Astrocyte (in vitro differentiated cells and primary cell): ENCODE data around the gene CAMK1D. TPM values are rescaled to one million over a fixed set of nuclear protein-coding genes. Genes with fewer than 3 reads are reported as not detected.

Experiments
- DNase-seq: peaks from one replicate; pipeline ENCODE4 v3.0.0-alpha.2; 2010; ENCODE audit warnings: low read depth
- FAIRE-seq: peaks from 2 replicates; lab custom pipeline; 2011; peaks lifted over from hg19 to GRCh38; lab: Jason Lieb, UNC
- H2AFZ ChIP-seq: 2 replicates; pipeline ENCODE4 v1.6.0; 2012; ENCODE audit warnings: low read depth, low read length, inconsistent platforms
- H3K27ac ChIP-seq: 2 replicates; pipeline ENCODE4 v1.5.1; 2011; ENCODE audit warnings: low read depth, low read length, inconsistent platforms
- H3K27me3 ChIP-seq: 2 replicates; pipeline ENCODE4 v1.6.0; 2011; ENCODE audit warnings: low read length, inconsistent platforms; ENCODE audit not compliant: insufficient read depth
- H3K36me3 ChIP-seq: 2 replicates; pipeline ENCODE4 v1.5.1; 2011; ENCODE audit warnings: low read length, inconsistent platforms; ENCODE audit not compliant: insufficient read depth
- H3K4me1 ChIP-seq: 2 replicates; pipeline ENCODE4 v1.5.1; 2011; ENCODE audit warnings: low read length, inconsistent platforms; ENCODE audit not compliant: insufficient read depth
- H3K4me2 ChIP-seq: 2 replicates; pipeline ENCODE4 v1.6.0; 2012; ENCODE audit warnings: low read length, inconsistent platforms
- H3K4me3 ChIP-seq: 2 replicates; pipeline ENCODE4 v1.5.1; 2011; ENCODE audit warnings: low read depth, mild to moderate bottlenecking, low read length, inconsistent platforms; ENCODE audit not compliant: insufficient read depth
- H3K79me2 ChIP-seq: 2 replicates; pipeline ENCODE4 v1.6.0; 2012; ENCODE audit warnings: mild to moderate bottlenecking, low read length, inconsistent platforms; ENCODE audit not compliant: insufficient read depth
- H3K9ac ChIP-seq: 2 replicates; pipeline ENCODE4 v1.6.0; 2012; ENCODE audit warnings: mild to moderate bottlenecking, low read length, inconsistent platforms
- H3K9me3 ChIP-seq: 2 replicates; pipeline ENCODE4 v1.5.1; 2012; ENCODE audit warnings: low read depth, mild to moderate bottlenecking, low read length, inconsistent platforms; ENCODE audit not compliant: insufficient read depth
- H4K20me1 ChIP-seq: 2 replicates; pipeline ENCODE4 v1.6.0; 2012; ENCODE audit warnings: low read length, inconsistent platforms; ENCODE audit not compliant: insufficient read depth
- H3K27ac Mint-ChIP-seq: one replicate; pipeline ENCODE4 v1.8.0; 2021; ENCODE audit warnings: mild to moderate bottlenecking, mixed read lengths; ENCODE audit not compliant: unreplicated experiment
- H3K27me3 Mint-ChIP-seq: one replicate; pipeline ENCODE4 v1.8.0; 2021; ENCODE audit warnings: low read depth, mixed read lengths; ENCODE audit not compliant: unreplicated experiment
- H3K36me3 Mint-ChIP-seq: one replicate; pipeline ENCODE4 v1.8.0; 2021; ENCODE audit warnings: low read depth, mixed read lengths; ENCODE audit not compliant: unreplicated experiment
- H3K4me1 Mint-ChIP-seq: one replicate; pipeline ENCODE4 v1.8.0; 2021; ENCODE audit warnings: low read depth, mixed read lengths; ENCODE audit not compliant: unreplicated experiment
- H3K4me3 Mint-ChIP-seq: one replicate; pipeline ENCODE4 v1.8.0; 2021; ENCODE audit warnings: mild to moderate bottlenecking, moderate library complexity, mixed read lengths; ENCODE audit not compliant: unreplicated experiment
- H3K9me3 Mint-ChIP-seq: one replicate; pipeline ENCODE4 v1.8.0; 2021; ENCODE audit warnings: mild to moderate bottlenecking, mixed read lengths; ENCODE audit not compliant: unreplicated experiment
- EZH2 ChIP-seq: IDR thresholded peaks from 2 replicates; pipeline ENCODE4 v1.6.1; 2012; ENCODE audit warnings: mild to moderate bottlenecking, low read length, inconsistent platforms; ENCODE audit not compliant: insufficient read depth
- total RNA-seq: library from RNA; stranded (reverse); gene quantifications from 2 replicates; pipeline ENCODE4 v1.2.1, GENCODE V29; 2021
- TF ChIP-seq, protein P1 (sequence below): IDR thresholded peaks from 2 replicates; pipeline ENCODE4 v1.5.1; 2011; ENCODE audit warnings: low read depth, mild to moderate bottlenecking, inconsistent platforms, low read length, moderate library complexity; ENCODE audit not compliant: insufficient read depth

Gene CAMK1D
- total RNA-seq, 1 donor from 2014 or later = 23.6 TPM

DNA sequence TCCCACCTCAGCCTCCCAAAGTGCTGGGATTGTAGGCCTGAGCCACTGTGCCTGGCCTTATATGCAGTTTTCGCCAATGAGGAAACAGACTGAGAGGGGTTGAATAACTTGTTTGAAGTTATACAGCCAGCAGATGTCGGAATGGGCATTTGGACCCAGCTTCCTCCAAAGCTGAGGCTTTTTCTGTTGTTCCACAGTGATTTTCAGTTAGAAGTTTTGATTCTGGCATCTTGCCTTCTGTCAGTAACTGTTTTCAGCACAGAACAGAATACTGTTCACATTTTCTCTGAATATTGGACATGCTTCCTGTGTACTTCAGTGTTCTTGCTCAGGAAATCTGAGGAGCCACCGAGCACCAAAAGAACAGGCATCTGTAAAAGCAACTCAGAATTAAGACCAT lies 287.2 kb downstream of the CAMK1D start:
- Mint-ChIP-seq H3K4me1 (peaks cover 11% of the 10 kb centered on the region), H3K4me3 (no peak overlapping the region), H3K36me3 (peaks cover 19% of the 10 kb centered on the region), H3K27ac (no peak overlapping the region), H3K9me3 (peaks cover 15% of the 10 kb centered on the region), H3K27me3 (no peaks in the 10 kb centered on the region)
- Histone ChIP-seq H3K9me3 (peaks cover 6% of the 10 kb centered on the region), H3K27ac (no peak overlapping the region), H3K4me2 (no peak overlapping the region), H3K9ac (no peak overlapping the region), H3K27me3 (no peaks in the 10 kb centered on the region), H3K79me2 (peaks cover 8% of the 10 kb centered on the region), H3K36me3 (no peaks in the 10 kb centered on the region), H3K4me1 (no peaks in the 10 kb centered on the region), H3K4me3 (no peak overlapping the region), H4K20me1 (peaks cover 5% of the 10 kb centered on the region), H2AFZ (no peak overlapping the region)
- DNase-seq = no peak
- no peak for FAIRE-seq
- TF ChIP-seq, protein P1, sequence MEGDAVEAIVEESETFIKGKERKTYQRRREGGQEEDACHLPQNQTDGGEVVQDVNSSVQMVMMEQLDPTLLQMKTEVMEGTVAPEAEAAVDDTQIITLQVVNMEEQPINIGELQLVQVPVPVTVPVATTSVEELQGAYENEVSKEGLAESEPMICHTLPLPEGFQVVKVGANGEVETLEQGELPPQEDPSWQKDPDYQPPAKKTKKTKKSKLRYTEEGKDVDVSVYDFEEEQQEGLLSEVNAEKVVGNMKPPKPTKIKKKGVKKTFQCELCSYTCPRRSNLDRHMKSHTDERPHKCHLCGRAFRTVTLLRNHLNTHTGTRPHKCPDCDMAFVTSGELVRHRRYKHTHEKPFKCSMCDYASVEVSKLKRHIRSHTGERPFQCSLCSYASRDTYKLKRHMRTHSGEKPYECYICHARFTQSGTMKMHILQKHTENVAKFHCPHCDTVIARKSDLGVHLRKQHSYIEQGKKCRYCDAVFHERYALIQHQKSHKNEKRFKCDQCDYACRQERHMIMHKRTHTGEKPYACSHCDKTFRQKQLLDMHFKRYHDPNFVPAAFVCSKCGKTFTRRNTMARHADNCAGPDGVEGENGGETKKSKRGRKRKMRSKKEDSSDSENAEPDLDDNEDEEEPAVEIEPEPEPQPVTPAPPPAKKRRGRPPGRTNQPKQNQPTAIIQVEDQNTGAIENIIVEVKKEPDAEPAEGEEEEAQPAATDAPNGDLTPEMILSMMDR = no peak
- TF ChIP-seq EZH2 = no peak

DNA sequence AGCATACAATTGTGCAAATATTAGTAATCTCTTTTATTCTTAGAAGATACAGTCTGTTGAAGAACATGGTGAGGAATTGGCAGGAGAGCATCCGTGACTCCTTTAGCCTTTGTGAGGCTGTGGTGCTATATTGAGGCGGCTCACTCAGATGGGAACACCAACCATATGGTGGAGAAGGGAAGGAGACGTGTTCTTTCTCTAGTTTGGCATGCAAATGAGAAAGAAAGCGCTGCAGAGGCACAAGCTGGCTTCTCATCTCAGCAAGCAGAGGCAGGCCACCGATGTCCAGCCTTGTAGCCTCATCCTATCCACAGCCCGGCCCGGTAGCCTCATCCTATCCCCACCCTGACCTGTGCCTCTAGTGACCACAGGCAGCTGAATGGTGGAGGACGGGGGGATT lies 288.3 kb downstream of the CAMK1D start:
- H3K36me3 Mint-ChIP-seq = peaks cover 15% of the 10 kb centered on the region
- no peak for FAIRE-seq
- H3K27ac ChIP-seq = no peak overlapping the region
- H3K4me1 Mint-ChIP-seq = peaks cover 15% of the 10 kb centered on the region
- H2AFZ ChIP-seq = no peak overlapping the region
- no peaks in the 10 kb centered on the region for H3K36me3 ChIP-seq
- H3K9me3 ChIP-seq = no peaks in the 10 kb centered on the region
- H4K20me1 ChIP-seq = peaks cover 9% of the 10 kb centered on the region
- H3K4me1 ChIP-seq = no peaks in the 10 kb centered on the region
- H3K27me3 ChIP-seq = no peaks in the 10 kb centered on the region
- no peak overlapping the region for H3K4me3 Mint-ChIP-seq
- no peak overlapping the region for H3K27ac Mint-ChIP-seq
- H3K9me3 Mint-ChIP-seq = peaks cover 6% of the 10 kb centered on the region
- H3K79me2 ChIP-seq = peaks cover 8% of the 10 kb centered on the region
- H3K4me2 ChIP-seq = no peak overlapping the region
- TF ChIP-seq, protein P1 = no peak
- no peak for TF ChIP-seq EZH2
- no peak overlapping the region for H3K4me3 ChIP-seq
- no peaks in the 10 kb centered on the region for H3K27me3 Mint-ChIP-seq
- no peak overlapping the region for H3K9ac ChIP-seq
- DNase-seq = no peak

GRCh38 chr10:12638103-12638502 lies 288.8 kb downstream of the CAMK1D start:
- Histone ChIP-seq H3K9ac (no peak overlapping the region), H3K4me3 (no peak overlapping the region), H3K9me3 (no peaks in the 10 kb centered on the region), H3K4me1 (no peaks in the 10 kb centered on the region), H3K27ac (no peak overlapping the region), H3K79me2 (peaks cover 8% of the 10 kb centered on the region), H3K27me3 (no peaks in the 10 kb centered on the region), H2AFZ (no peak overlapping the region), H3K36me3 (no peaks in the 10 kb centered on the region), H4K20me1 (peaks cover 9% of the 10 kb centered on the region), H3K4me2 (no peak overlapping the region)
- TF ChIP-seq, protein P1 = no peak
- no peak for TF ChIP-seq EZH2
- H3K9me3 Mint-ChIP-seq = peaks cover 3% of the 10 kb centered on the region
- no peak overlapping the region for H3K4me3 Mint-ChIP-seq
- H3K36me3 Mint-ChIP-seq = peaks cover 11% of the 10 kb centered on the region
- H3K27ac Mint-ChIP-seq = no peak overlapping the region
- H3K4me1 Mint-ChIP-seq = peaks cover 15% of the 10 kb centered on the region
- FAIRE-seq (no peak), DNase-seq (peak; percentile 41)
- no peaks in the 10 kb centered on the region for H3K27me3 Mint-ChIP-seq
